HepG2 (cell line): ENCODE measurements around the gene MGST2. TPM values are rescaled to one million over a fixed set of nuclear protein-coding genes. Genes with fewer than 3 reads are reported as not detected.

Experiments
- ARHGAP35 ChIP-seq: sonication (generic); formaldehyde crosslinking; IDR thresholded peaks from 2 replicates; pipeline ENCODE4 v1.9.0; 2022; ENCODE audit warnings: mild to moderate bottlenecking, inconsistent platforms, moderate library complexity, missing genetic modification reagents, borderline replicate concordance
- ATF7-NPFF ChIP-seq: sonication (generic); formaldehyde crosslinking; IDR thresholded peaks from 2 replicates; pipeline ENCODE4 v1.8.1; 2023; ENCODE audit warnings: mild to moderate bottlenecking, low read depth, missing genetic modification reagents, moderate library complexity
- BCL6 ChIP-seq: IDR thresholded peaks from 2 replicates; pipeline ENCODE4 v1.6.1; 2016; ENCODE audit warnings: missing genetic modification reagents, missing compliant biosample characterization
- CAMTA2 ChIP-seq: sonication (generic); formaldehyde crosslinking; IDR thresholded peaks from 2 replicates; pipeline ENCODE4 v1.4.0; 2020; ENCODE audit warnings: mild to moderate bottlenecking, missing genetic modification reagents, borderline replicate concordance
- CCDC6 ChIP-seq: sonication (generic); formaldehyde crosslinking; IDR thresholded peaks from 2 replicates; pipeline ENCODE4 v1.8.1; 2022; ENCODE audit warnings: mild to moderate bottlenecking, missing genetic modification reagents, moderate library complexity
- ETV6 ChIP-seq: sonication (generic); formaldehyde crosslinking; conservative IDR thresholded peaks from 2 replicates; pipeline ENCODE4 v1.4.0; 2020; ENCODE audit warnings: missing genetic modification reagents
- HHEX ChIP-seq: IDR thresholded peaks from 2 replicates; pipeline ENCODE4 v1.6.1; 2016; ENCODE audit warnings: control low read depth
- MAFF ChIP-seq: IDR thresholded peaks from 2 replicates; pipeline ENCODE4 v1.6.1; 2011; ENCODE audit warnings: low read depth, low read length, improper control_type of control experiment
- NAIF1 ChIP-seq: sonication (generic); formaldehyde crosslinking; IDR thresholded peaks from 2 replicates; pipeline ENCODE4 v1.5.0; 2020; ENCODE audit warnings: mild to moderate bottlenecking, missing genetic modification reagents, borderline replicate concordance
- ZBTB3 ChIP-seq: sonication (generic); formaldehyde crosslinking; IDR thresholded peaks from 2 replicates; pipeline ENCODE4 v1.4.0; 2020; ENCODE audit warnings: low read depth, mild to moderate bottlenecking, moderate library complexity, missing genetic modification reagents, borderline replicate concordance
- ZBTB38 ChIP-seq: sonication (generic); formaldehyde crosslinking; IDR thresholded peaks from 2 replicates; pipeline ENCODE4 v1.5.1; 2020; ENCODE audit warnings: mild to moderate bottlenecking, missing genetic modification reagents
- ZHX2 ChIP-seq, 2 experiments: sonication (generic) in 1 of 2; formaldehyde crosslinking in 1 of 2; IDR thresholded peaks; 2 replicates each; pipeline versions ENCODE4 v1.6.1 to v1.9.0; 2014 to 2022; ENCODE audit warnings: antibody characterized with exemption in 1 of 2, borderline replicate concordance in 1 of 2, inconsistent platforms in 1 of 2, low read depth in 1 of 2, missing genetic modification reagents in 1 of 2
- ZNF589 ChIP-seq: sonication (generic); formaldehyde crosslinking; conservative IDR thresholded peaks from 2 replicates; pipeline ENCODE4 v1.8.0; 2022; ENCODE audit warnings: mild to moderate bottlenecking, moderate library complexity, missing genetic modification reagents
- ZNF652 ChIP-seq: IDR thresholded peaks from 2 replicates; pipeline ENCODE4 v1.6.1; 2016; ENCODE audit warnings: low read depth, borderline replicate concordance
- ZNF709 ChIP-seq: sonication (generic); formaldehyde crosslinking; IDR thresholded peaks from 2 replicates; pipeline ENCODE4 v1.5.0; 2020; ENCODE audit warnings: mild to moderate bottlenecking, missing genetic modification reagents
- ZNF737 ChIP-seq: sonication (generic); formaldehyde crosslinking; IDR thresholded peaks from 2 replicates; pipeline ENCODE4 v1.5.0; 2020; ENCODE audit warnings: missing genetic modification reagents, mild to moderate bottlenecking, borderline replicate concordance
- polyA plus RNA-seq, 8 experiments: library from polyadenylated mRNA; depleted of rRNA in 3 of 8; stranded (reverse) in 7 of 8; unstranded in 1 of 8; fragments of >200 nt; fragmentation: Illumina TruSeq in 4 of 8; extraction: Trizol in 4 of 8; gene quantifications; 2 replicates each; pipeline versions ENCODE4 v1.2.1 to v1.2.3, GENCODE V29; 2011 to 2016; ENCODE audit warnings: low read depth in 4 of 8, missing spikeins in 1 of 8, mixed read lengths in 1 of 8; ENCODE audit not compliant: insufficient read depth in 1 of 8
- total RNA-seq, 5 experiments: library from RNA; depleted of rRNA; stranded (reverse); fragments of >200 nt; fragmentation: Illumina TruSeq; extraction: Trizol; gene quantifications; 2 replicates each; pipeline ENCODE4 v1.2.3, GENCODE V29; 2016; ENCODE audit warnings: low read depth in 1 of 5
- TF ChIP-seq, protein P1 (sequence below): sonication (generic); formaldehyde crosslinking; IDR thresholded peaks from 2 replicates; pipeline ENCODE4 v1.4.0; 2020; ENCODE audit warnings: missing genetic modification reagents, borderline replicate concordance
- TF ChIP-seq, protein P2 (sequence below): IDR thresholded peaks from 2 replicates; pipeline ENCODE4 v1.6.1; 2016; ENCODE audit warnings: mild to moderate bottlenecking, missing biosample characterization, missing genetic modification reagents
- TF ChIP-seq, protein P3 (sequence below): IDR thresholded peaks from 2 replicates; pipeline ENCODE4 v1.6.1; 2016; ENCODE audit warnings: missing genetic modification reagents, missing compliant biosample characterization

The MGST2 gene
- total and polyA plus RNA-seq, 2 of the 13 experiments (the other 11 are each of a cell fraction or from before 2014, with no cell fraction given), result 205 to 416 TPM

GRCh38 chr4:139689093-139689722 lies 23.6 kb downstream of the MGST2 start (continued):
- TF ChIP-seq ZHX2 (IDR thresholded peaks at IDR 0.05; ENCODE audit: low read depth) (no peak), ZHX2 (CRISPR knock-in tag; IDR thresholded peaks at IDR 0.05; ENCODE audit: borderline replicate concordance) (no peak), ZNF589 (CRISPR knock-in tag) (no peak), ZNF652 (peak; percentile 44; the same call in 1 of the 2 replicates), ARHGAP35 (CRISPR knock-in tag) (no peak), MAFF (0 out of 2 replicates have a peak, but pooled peaks have one; percentile 15), ZBTB38 (0 out of 2 replicates have a peak, but pooled peaks have one; percentile 24), ETV6 (CRISPR knock-in tag) (no peak; the same call in 1 of the 2 replicates), HHEX (CRISPR knock-in tag) (peak; percentile 64; the same call in 1 of the 2 replicates), BCL6 (CRISPR knock-in tag) (peak; percentile 73), CCDC6 (CRISPR knock-in tag) (no peak), ATF7-NPFF (CRISPR knock-in tag) (no peak), NAIF1 (no peak), ZBTB3 (CRISPR knock-in tag) (peak; percentile 88), CAMTA2 (no peak), ZNF709 (CRISPR knock-in tag) (no peak), ZNF737 (CRISPR knock-in tag) (no peak)
- TF ChIP-seq, protein P1, sequence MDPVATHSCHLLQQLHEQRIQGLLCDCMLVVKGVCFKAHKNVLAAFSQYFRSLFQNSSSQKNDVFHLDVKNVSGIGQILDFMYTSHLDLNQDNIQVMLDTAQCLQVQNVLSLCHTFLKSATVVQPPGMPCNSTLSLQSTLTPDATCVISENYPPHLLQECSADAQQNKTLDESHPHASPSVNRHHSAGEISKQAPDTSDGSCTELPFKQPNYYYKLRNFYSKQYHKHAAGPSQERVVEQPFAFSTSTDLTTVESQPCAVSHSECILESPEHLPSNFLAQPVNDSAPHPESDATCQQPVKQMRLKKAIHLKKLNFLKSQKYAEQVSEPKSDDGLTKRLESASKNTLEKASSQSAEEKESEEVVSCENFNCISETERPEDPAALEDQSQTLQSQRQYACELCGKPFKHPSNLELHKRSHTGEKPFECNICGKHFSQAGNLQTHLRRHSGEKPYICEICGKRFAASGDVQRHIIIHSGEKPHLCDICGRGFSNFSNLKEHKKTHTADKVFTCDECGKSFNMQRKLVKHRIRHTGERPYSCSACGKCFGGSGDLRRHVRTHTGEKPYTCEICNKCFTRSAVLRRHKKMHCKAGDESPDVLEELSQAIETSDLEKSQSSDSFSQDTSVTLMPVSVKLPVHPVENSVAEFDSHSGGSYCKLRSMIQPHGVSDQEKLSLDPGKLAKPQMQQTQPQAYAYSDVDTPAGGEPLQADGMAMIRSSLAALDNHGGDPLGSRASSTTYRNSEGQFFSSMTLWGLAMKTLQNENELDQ (CRISPR knock-in tag), result no peak
- TF ChIP-seq, protein P2, sequence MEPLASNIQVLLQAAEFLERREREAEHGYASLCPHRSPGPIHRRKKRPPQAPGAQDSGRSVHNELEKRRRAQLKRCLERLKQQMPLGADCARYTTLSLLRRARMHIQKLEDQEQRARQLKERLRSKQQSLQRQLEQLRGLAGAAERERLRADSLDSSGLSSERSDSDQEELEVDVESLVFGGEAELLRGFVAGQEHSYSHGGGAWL (CRISPR knock-in tag), result no peak
- TF ChIP-seq, protein P3, sequence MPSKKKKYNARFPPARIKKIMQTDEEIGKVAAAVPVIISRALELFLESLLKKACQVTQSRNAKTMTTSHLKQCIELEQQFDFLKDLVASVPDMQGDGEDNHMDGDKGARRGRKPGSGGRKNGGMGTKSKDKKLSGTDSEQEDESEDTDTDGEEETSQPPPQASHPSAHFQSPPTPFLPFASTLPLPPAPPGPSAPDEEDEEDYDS, result peak; percentile 58; the same call in 1 of the 2 replicates
